Glutamatergic neuron (in vitro differentiated cells): ENCODE data around the gene LAP3. TPM values are rescaled to one million over a fixed set of nuclear protein-coding genes. Genes with fewer than 3 reads are reported as not detected.

Experiments used
- DNase-seq: peaks from one replicate; pipeline ENCODE4 v3.0.0; 2022
- H3K27ac Mint-ChIP-seq: one replicate; pipeline ENCODE4 v1.8.0; 2020; ENCODE audit warnings: mild to moderate bottlenecking, mixed read lengths, inconsistent platforms; ENCODE audit not compliant: unreplicated experiment
- H3K27me3 Mint-ChIP-seq: one replicate; pipeline ENCODE4 v1.8.0; 2020; ENCODE audit warnings: mild to moderate bottlenecking, moderate library complexity, mixed read lengths, inconsistent platforms; ENCODE audit not compliant: unreplicated experiment
- H3K36me3 Mint-ChIP-seq: one replicate; pipeline ENCODE4 v1.8.0; 2020; ENCODE audit warnings: mild to moderate bottlenecking, mixed read lengths, inconsistent platforms; ENCODE audit not compliant: unreplicated experiment
- H3K4me1 Mint-ChIP-seq: one replicate; pipeline ENCODE4 v1.8.0; 2020; ENCODE audit warnings: mild to moderate bottlenecking, low read depth, mixed read lengths, inconsistent platforms; ENCODE audit not compliant: unreplicated experiment
- H3K4me3 Mint-ChIP-seq: one replicate; pipeline ENCODE4 v1.8.0; 2020; ENCODE audit warnings: mild to moderate bottlenecking, mixed read lengths, inconsistent platforms; ENCODE audit not compliant: unreplicated experiment
- H3K9me3 Mint-ChIP-seq: one replicate; pipeline ENCODE4 v1.8.0; 2020; ENCODE audit warnings: mild to moderate bottlenecking, moderate library complexity, mixed read lengths, inconsistent platforms; ENCODE audit not compliant: unreplicated experiment
- CTCF ChIP-seq: fragments of 200-600 bp; sonication (generic); IDR thresholded peaks from one replicate; pipeline ENCODE4 v1.5.0; 2021; ENCODE audit not compliant: partially characterized antibody, unreplicated experiment
- total RNA-seq: library from RNA; stranded (reverse); fragmentation: NEBNext Ultra II Directional; extraction: Animal tissue kit (Norgen Biotek cat#: 25700); gene quantifications from one replicate; pipeline ENCODE4 v1.2.1, GENCODE V29; 2021; ENCODE audit not compliant: unreplicated experiment

LAP3 gene
- total RNA-seq, 1 donor from 2014 or later: 24.9 TPM

GRCh38 chr4:17633600-17633999 lies 56.6 kb downstream of the LAP3 start:
- Mint-ChIP-seq H3K36me3 (no peaks in the 10 kb centered on the region), H3K4me3 (no peak overlapping the region), H3K4me1 (no peaks in the 10 kb centered on the region), H3K9me3 (no peaks in the 10 kb centered on the region), H3K27me3 (no peaks in the 10 kb centered on the region), H3K27ac (no peak overlapping the region)
- no peak for TF ChIP-seq CTCF
- DNase-seq: no peak

GRCh38 chr4:17635056-17635455 lies 58.1 kb downstream of the LAP3 start:
- H3K36me3 Mint-ChIP-seq: no peaks in the 10 kb centered on the region
- H3K27me3 Mint-ChIP-seq: no peaks in the 10 kb centered on the region
- no peaks in the 10 kb centered on the region for H3K9me3 Mint-ChIP-seq
- DNase-seq: no peak
- no peaks in the 10 kb centered on the region for H3K4me1 Mint-ChIP-seq
- no peak for TF ChIP-seq CTCF
- H3K27ac Mint-ChIP-seq: no peak overlapping the region
- H3K4me3 Mint-ChIP-seq: no peak overlapping the region

- Mint-ChIP-seq H3K36me3 (no peaks in the 10 kb centered on the region), H3K27ac (peak overlapping the region; percentile 83), H3K4me1 (no peaks in the 10 kb centered on the region), H3K27me3 (no peaks in the 10 kb centered on the region), H3K4me3 (no peak overlapping the region), H3K9me3 (no peaks in the 10 kb centered on the region)
- no peak for TF ChIP-seq CTCF
- DNase-seq: no peak
These were observed 59.3 kb downstream of the LAP3 start for GRCh38 chr4:17636341-17636695.

- Mint-ChIP-seq H3K27me3 (no peaks in the 10 kb centered on the region), H3K36me3 (no peaks in the 10 kb centered on the region), H3K4me3 (no peak overlapping the region), H3K4me1 (no peaks in the 10 kb centered on the region), H3K27ac (peak overlapping the region; percentile 83), H3K9me3 (no peaks in the 10 kb centered on the region)
- TF ChIP-seq CTCF: peak; percentile 90
- peak; percentile 91 for DNase-seq
These were observed 60.0 kb downstream of the LAP3 start for GRCh38 chr4:17636696-17637622.

GRCh38 chr4:17639136-17639535 lies 62.1 kb downstream of the LAP3 start:
- Mint-ChIP-seq H3K36me3 (peaks cover 8% of the 10 kb centered on the region), H3K27ac (no peak overlapping the region), H3K9me3 (peaks cover 5% of the 10 kb centered on the region), H3K4me3 (no peak overlapping the region), H3K27me3 (peaks cover 9% of the 10 kb centered on the region), H3K4me1 (no peaks in the 10 kb centered on the region)
- TF ChIP-seq CTCF: no peak
- DNase-seq: no peak
